OCI-LY3 (cell line): ENCODE results near the gene TOPORS.

ENCODE experiments used
- CTCF ChIP-seq: fragments of 200-600, 300-600 bp; sonication (generic); IDR thresholded peaks from 2 replicates; pipeline ENCODE4 v1.5.1; 2014; ENCODE audit warnings: antibody characterized with exemption, low read length, low read depth
- EZH2phosphoT487 ChIP-seq: fragments of 200-600 bp; shearing (Covaris generic); IDR thresholded peaks from 2 replicates; pipeline ENCODE4 v1.6.1; 2018; ENCODE audit warnings: antibody characterized with exemption, mixed run types, low read depth

- no peak for TF ChIP-seq CTCF
- TF ChIP-seq EZH2phosphoT487 = no peak
Measured at GRCh38 chr9:32596936-32597335, 44.5 kb upstream of the TOPORS start.
